Esophagus (tissue), 2 donors: ENCODE data around the gene CSF1R. TPM values are rescaled to one million over a fixed set of nuclear protein-coding genes. Genes with fewer than 3 reads are reported as not detected.

ENCODE experiments used
- H3K27ac ChIP-seq, 2 donors: one replicate each; pipeline ENCODE4 v1.5.1; 2013; ENCODE audit warnings: low read depth in 2 of 2, mild to moderate bottlenecking in 2 of 2, inconsistent platforms in 1 of 2, low read length in 1 of 2, moderate library complexity in 1 of 2
- H3K27me3 ChIP-seq, 2 donors: one replicate each; pipeline ENCODE4 v1.6.1; 2013; ENCODE audit warnings: low read length in 2 of 2, control low read depth in 1 of 2, mild to moderate bottlenecking in 1 of 2; ENCODE audit not compliant: insufficient read depth in 2 of 2, control insufficient read depth in 1 of 2
- H3K36me3 ChIP-seq, 2 donors: one replicate each; pipeline ENCODE4 v1.6.1; 2013; ENCODE audit warnings: low read length in 1 of 2; ENCODE audit not compliant: control insufficient read depth in 2 of 2, insufficient read depth in 2 of 2
- H3K4me1 ChIP-seq, 2 donors: one replicate each; pipeline ENCODE4 v1.6.1; 2013; ENCODE audit warnings: low read length in 1 of 2; ENCODE audit not compliant: control insufficient read depth in 2 of 2, insufficient read depth in 2 of 2
- H3K4me3 ChIP-seq, 2 donors: one replicate each; pipeline ENCODE4 v1.5.1; 2013; ENCODE audit warnings: low read length in 2 of 2, mild to moderate bottlenecking in 2 of 2, low read depth in 1 of 2, moderate library complexity in 1 of 2
- H3K9me3 ChIP-seq, 2 donors: one replicate each; pipeline ENCODE4 v1.6.1; 2013; ENCODE audit warnings: mild to moderate bottlenecking in 2 of 2, low read depth in 1 of 2, low read length in 1 of 2, moderate library complexity in 1 of 2; ENCODE audit not compliant: control insufficient read depth in 2 of 2, insufficient read depth in 1 of 2
- WGBS, 2 donors: extraction: QIAGEN DNeasy Blood & Tissue Kit; methylation state at CpG; one replicate each; pipeline ENCODE4 v1.1.7; 2013; 5-methylcytosine and 5-hydroxymethylcytosine counted together
- polyA plus RNA-seq, 2 donors: library from polyadenylated mRNA; stranded (reverse); fragments of 200-250 nt; gene quantifications; one replicate each; pipeline ENCODE4 v1.2.3, GENCODE V29; 2013
- donor health status: healthy with polysubstance abuse.
- donor health status: Bipolar disorder and iron deficiency.

The CSF1R gene
- polyA plus RNA-seq, 2 donors, result 2.0 to 4.9 TPM

DNA sequence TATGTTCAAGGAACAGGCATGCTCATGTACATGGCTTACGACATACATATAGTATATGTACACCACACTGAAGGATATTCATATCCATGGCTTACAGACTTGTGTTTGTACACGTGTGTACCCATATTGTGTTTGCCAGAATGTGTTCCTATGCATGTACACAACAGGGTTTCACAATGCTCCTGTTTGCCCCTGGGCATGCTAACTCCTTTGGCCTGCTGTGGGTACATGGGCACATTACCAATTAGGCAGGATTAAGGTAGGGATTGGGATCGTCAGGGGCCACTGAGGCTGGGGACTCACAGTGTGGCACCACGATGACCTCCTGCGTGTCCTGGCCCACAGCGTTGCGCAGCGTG is 43.1 kb upstream of the CSF1R start:
- Histone ChIP-seq H3K4me3 (peak overlapping the region in 1 of 2 donors; percentile 44), H3K36me3 (peaks cover 0 to 5% of the 10 kb centered on the region in 2 donors), H3K4me1 (peaks cover 0 to 10% of the 10 kb centered on the region in 2 donors), H3K27ac (no peak overlapping the region), H3K9me3 (no peaks in the 10 kb centered on the region), H3K27me3 (no peaks in the 10 kb centered on the region)
- 53 to 58% methylated on average over 8 of the region's 8 CpGs for WGBS, 2 donors

DNA sequence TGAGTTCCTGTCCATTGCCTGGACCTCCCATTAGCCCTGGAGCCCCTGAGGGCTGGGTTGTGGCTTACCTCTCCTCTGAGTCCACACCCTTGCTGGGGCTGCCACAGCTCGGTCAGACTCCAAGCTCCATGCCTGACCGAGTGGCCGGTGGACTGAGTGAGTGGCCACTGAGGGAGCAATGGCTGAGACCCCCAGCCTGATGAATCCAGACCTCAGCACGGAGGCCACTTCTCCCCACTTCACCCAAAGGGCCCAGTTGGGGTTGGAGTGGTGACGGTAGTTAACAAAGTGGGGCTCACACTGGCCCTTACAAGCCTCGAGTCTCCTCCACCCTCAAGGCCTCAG is 40.5 kb upstream of the CSF1R start:
- peaks cover 0 to 5% of the 10 kb centered on the region in 2 donors for H3K36me3 ChIP-seq
- 78 to 83% methylated on average over 6 of the region's 6 CpGs for WGBS, 2 donors
- H3K4me3 ChIP-seq, result no peak overlapping the region
- H3K27me3 ChIP-seq, result no peaks in the 10 kb centered on the region
- H3K4me1 ChIP-seq, result peaks cover 0 to 7% of the 10 kb centered on the region in 2 donors
- no peak overlapping the region for H3K27ac ChIP-seq
- no peaks in the 10 kb centered on the region for H3K9me3 ChIP-seq

DNA sequence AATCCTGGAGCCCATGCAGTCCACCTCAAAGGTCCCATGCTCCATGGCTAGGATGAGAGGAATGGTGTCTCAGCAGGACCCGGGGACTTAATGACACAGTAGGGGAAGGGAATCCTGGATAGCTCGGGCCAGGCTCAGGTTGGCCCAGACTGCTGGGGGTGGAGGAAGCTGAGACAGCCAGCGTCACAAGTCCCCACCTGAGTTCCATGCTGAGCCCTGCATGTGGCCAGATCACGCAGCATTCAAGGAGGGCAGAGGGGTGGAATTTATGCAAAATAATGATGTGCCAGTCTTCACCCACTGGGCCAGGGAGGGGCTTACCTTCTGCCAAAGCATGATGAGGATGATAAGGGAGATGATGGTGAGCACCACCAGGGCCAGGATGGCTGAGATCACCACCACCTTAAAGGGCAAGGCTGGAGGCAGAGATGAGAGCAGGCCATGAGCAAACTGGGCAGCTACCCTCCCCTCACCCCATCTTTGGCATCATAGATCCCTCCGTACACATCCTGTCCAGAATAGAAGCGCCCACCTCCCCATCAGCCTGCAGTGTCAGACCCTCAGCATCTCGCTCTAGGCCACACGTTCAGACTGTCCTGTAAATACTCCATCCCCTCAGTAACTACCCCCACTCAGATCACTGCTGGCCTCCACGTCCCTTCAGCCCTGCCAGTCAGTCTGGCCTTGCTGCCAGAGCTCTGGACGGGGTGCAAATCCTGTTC is 40.0 kb upstream of the CSF1R start:
- peaks cover 0 to 5% of the 10 kb centered on the region in 2 donors for H3K36me3 ChIP-seq
- no peaks in the 10 kb centered on the region for H3K27me3 ChIP-seq
- H3K4me1 ChIP-seq, result peaks cover 0 to 7% of the 10 kb centered on the region in 2 donors
- no peaks in the 10 kb centered on the region for H3K9me3 ChIP-seq
- no peak overlapping the region for H3K4me3 ChIP-seq
- WGBS, 2 donors, result 85 to 86% methylated on average over 10 of the region's 10 CpGs
- no peak overlapping the region for H3K27ac ChIP-seq

DNA sequence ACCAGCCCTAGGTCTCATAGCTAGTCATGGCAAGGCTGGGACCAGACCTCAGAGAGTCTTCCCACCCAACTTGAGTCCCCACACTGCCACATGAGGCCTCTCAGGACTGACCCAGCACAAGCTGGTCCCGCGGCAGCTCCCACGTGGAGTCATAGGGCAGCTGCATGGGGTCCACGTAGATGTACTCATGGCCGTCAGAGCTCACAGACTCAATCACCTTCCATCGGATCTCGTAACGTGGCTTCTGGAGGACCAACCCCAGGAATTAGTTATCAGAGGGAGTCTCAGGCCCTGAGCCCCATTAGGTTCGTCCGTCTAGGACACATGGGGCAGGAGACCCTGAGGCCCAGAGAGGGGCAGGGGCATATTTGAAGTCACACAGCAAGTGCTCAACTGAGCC is 39.0 kb upstream of the CSF1R start:
- Histone ChIP-seq H3K27ac (no peak overlapping the region), H3K27me3 (no peaks in the 10 kb centered on the region), H3K4me1 (peaks cover 0 to 7% of the 10 kb centered on the region in 2 donors), H3K9me3 (no peaks in the 10 kb centered on the region), H3K4me3 (no peak overlapping the region), H3K36me3 (peaks cover 0 to 11% of the 10 kb centered on the region in 2 donors)
- WGBS, 2 donors, result 92 to 94% methylated on average over 10 of the region's 10 CpGs

DNA sequence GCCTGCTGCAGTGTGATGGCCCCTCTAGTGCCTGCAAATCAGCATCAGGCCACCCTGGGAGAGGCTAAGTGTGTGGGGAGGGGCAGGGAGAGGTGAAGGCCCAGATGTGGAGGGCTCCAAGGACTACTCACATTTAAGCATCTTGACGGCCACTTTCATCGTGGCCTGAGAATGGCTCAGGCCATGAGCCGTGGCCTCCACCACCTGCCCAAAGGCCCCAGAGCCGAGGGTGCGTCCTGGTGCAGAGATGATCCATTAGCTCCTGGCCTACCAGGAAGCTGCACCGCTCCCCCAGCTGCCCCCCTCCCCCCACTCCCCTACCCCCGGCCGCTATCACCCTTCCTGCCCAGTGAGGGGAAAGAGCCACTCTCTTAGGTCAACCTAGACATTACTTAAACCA is 38.2 kb upstream of the CSF1R start:
- Histone ChIP-seq H3K36me3 (peaks cover 0 to 11% of the 10 kb centered on the region in 2 donors), H3K4me3 (no peak overlapping the region), H3K27ac (no peak overlapping the region), H3K4me1 (peaks cover 0 to 4% of the 10 kb centered on the region in 2 donors), H3K27me3 (no peaks in the 10 kb centered on the region), H3K9me3 (no peaks in the 10 kb centered on the region)
- 86 to 88% methylated on average over 8 of the region's 8 CpGs for WGBS, 2 donors

DNA sequence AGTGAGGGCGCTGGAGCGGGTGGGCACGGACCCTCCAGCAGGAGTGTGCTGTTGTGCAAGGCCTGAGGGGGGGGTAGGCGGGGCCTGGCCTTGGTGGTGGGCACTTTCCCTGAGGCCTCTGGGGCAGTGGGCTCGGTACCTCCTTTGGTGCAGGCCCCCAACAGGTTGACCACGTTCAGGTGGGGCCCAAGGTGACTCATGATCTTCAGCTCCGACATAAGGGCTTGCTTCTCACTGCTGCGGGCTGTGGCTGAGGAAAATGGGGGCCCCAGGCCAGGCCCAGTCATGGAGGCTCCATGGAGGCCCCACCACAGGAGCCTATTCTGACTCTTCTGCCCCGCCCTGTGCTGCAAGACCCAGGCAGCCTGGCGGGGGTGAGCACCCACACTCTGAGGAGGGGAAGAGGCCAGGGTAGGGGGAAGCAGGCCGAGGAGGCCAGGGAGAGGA is 37.8 kb upstream of the CSF1R start:
- Histone ChIP-seq H3K27me3 (no peaks in the 10 kb centered on the region), H3K9me3 (no peaks in the 10 kb centered on the region), H3K4me3 (no peak overlapping the region), H3K4me1 (peaks cover 0 to 3% of the 10 kb centered on the region in 2 donors), H3K27ac (no peak overlapping the region), H3K36me3 (peaks cover 0 to 11% of the 10 kb centered on the region in 2 donors)
- WGBS, 2 donors, result 82% methylated on average over 11 of the region's 11 CpGs

DNA sequence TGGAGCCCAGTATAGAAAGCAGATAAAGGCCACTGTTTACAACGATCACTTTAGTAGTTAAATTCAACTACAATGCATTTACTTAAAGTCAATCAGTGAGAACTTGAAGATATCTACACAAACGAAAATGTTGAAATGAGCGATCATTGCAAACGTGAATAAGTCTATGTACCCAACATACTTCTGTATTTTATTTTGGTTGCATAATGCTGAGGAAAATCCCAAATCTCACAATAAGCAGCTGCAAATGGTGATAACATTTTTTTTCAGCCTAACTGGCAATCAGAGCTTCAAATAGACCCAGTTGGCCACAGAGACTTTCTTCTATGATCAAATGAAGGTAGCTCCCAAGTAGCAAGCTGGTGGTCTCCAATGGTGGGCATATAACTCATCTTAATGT is 37.2 kb upstream of the CSF1R start:
- Histone ChIP-seq H3K36me3 (peaks cover 0 to 11% of the 10 kb centered on the region in 2 donors), H3K4me1 (peaks cover 0 to 3% of the 10 kb centered on the region in 2 donors), H3K27ac (no peak overlapping the region), H3K27me3 (no peaks in the 10 kb centered on the region), H3K4me3 (no peak overlapping the region), H3K9me3 (no peaks in the 10 kb centered on the region)
- WGBS, 2 donors, result 69 to 74% methylated on average over 4 of the region's 4 CpGs

DNA sequence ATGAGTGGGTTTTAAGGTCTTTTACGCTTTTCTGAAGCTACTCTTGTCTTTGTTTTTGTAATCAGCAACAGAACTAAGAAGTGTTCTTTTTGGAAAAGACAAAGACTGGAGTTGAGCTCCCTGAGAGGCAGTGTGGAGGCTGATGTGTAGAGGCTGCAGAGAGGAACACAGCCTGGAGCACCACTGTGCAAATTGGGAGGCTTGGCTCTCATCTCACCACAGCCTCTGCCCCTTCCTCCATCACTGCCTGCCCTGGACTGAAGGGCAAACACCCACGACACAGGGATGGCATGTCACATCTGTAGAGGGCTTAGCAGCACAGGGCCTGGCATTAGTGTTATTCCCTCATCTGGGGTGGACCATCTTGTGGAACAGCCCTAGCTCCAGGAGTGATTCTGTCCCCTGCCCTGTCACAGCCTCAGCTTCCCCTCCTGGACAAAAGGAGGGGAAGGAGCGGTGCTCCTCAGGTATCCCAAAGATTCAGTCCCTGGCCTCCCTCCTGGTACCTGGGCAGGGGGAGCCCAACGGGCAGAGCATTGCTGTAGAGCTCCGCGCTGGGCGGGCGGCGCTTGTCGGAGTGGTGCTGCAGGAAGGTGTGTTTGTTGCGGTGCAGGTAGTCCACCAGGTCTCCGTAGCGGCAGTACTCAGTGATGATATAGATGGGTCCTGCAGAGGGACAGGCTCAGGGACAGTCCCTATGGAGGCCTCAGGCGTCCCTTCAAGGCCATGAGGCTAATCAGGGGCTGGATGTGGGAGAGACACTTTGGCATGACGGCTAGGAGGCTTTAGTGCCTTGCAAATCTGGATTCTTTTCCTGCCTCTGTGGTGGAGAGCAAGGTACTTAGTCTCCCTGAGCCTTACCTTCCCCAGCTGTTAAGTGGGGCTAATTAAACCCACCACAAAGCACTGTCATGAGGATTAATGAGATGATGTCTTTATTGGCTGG is 36.5 kb upstream of the CSF1R start:
- 89 to 92% methylated on average over 15 of the region's 15 CpGs for WGBS, 2 donors
- Histone ChIP-seq H3K9me3 (no peaks in the 10 kb centered on the region), H3K27me3 (no peaks in the 10 kb centered on the region), H3K36me3 (peaks cover 0 to 16% of the 10 kb centered on the region in 2 donors), H3K4me3 (no peak overlapping the region), H3K27ac (no peak overlapping the region), H3K4me1 (no peaks in the 10 kb centered on the region)

DNA sequence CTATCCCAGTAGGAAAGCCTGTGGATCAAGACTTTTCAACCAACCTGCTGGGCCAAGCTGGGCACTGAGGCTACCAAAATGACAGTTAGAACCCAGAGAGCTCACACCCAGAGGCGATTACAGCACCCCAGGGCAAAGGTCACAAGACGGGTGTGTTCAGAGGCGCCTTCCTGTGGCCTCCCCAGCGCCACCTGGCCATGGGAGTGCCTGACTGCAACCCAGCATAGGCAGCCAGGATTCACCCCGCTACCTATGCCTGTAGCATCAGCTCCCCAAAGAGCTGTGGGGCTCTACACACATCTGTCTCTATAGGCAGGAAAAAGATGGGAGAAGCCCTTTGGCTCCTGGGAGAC is 35.8 kb upstream of the CSF1R start:
- no peaks in the 10 kb centered on the region for H3K4me1 ChIP-seq
- H3K4me3 ChIP-seq, result no peak overlapping the region
- no peaks in the 10 kb centered on the region for H3K9me3 ChIP-seq
- H3K27me3 ChIP-seq, result no peaks in the 10 kb centered on the region
- 44 to 47% methylated on average over 5 of the region's 5 CpGs for WGBS, 2 donors
- H3K36me3 ChIP-seq, result peaks cover 0 to 16% of the 10 kb centered on the region in 2 donors
- H3K27ac ChIP-seq, result no peak overlapping the region
